GM12875 (cell line): ENCODE data around the gene TCERG1L.
"Not testable (repeated sequence)": the region's sequence is repeated elsewhere in the genome, so short reads cannot be mapped to it uniquely, and the experiment has no call there.

ENCODE experiments used
- H3K4me3 ChIP-seq: one replicate; pipeline ENCODE4 v1.5.1; 2011; ENCODE audit warnings: low read depth, low read length, control low read depth
- TF ChIP-seq, protein P1 (sequence below): IDR thresholded peaks from 2 replicates; pipeline ENCODE4 v1.5.1; 2011; ENCODE audit warnings: low read depth, mild to moderate bottlenecking, control low read depth, inconsistent platforms, low read length, moderate library complexity, borderline replicate concordance; ENCODE audit not compliant: insufficient read depth

The TCERG1L gene

DNA sequence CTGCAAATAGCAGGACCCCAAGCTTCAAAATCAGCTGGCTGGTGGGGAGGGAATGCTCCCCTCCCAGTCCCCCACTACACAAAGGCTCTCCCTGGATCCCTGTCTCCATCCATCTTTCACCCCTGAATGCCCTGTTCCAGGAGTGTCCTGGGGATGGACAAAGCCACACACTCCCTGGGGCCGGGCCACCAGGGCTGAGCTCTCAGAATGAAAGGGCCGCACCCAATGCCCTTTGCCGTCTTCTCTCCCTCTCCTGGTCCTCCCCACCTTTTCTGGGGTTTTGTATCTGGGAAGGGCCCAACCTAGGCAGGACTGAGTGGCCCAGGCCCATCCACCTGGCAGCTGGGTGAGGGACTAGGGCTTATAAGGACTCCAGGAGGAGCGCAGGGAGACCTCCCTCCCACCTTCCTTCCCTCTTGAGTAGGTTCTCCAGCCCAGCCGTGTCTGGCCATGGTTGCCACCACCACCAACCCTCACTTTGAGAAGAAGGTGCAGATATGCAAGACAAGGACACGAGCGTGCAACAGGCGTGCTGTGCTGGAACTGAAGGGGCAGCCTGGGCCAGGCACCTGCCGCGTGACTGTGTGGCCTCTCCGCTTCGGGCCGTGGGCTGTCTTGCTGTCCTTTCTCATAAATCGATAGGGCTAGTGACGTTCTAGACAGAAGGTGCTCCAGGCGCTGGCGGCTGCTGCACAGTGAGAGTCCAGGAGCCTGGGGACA lies 157.1 kb downstream of the TCERG1L start:
- H3K4me3 ChIP-seq: no peak overlapping the region
- TF ChIP-seq, protein P1, sequence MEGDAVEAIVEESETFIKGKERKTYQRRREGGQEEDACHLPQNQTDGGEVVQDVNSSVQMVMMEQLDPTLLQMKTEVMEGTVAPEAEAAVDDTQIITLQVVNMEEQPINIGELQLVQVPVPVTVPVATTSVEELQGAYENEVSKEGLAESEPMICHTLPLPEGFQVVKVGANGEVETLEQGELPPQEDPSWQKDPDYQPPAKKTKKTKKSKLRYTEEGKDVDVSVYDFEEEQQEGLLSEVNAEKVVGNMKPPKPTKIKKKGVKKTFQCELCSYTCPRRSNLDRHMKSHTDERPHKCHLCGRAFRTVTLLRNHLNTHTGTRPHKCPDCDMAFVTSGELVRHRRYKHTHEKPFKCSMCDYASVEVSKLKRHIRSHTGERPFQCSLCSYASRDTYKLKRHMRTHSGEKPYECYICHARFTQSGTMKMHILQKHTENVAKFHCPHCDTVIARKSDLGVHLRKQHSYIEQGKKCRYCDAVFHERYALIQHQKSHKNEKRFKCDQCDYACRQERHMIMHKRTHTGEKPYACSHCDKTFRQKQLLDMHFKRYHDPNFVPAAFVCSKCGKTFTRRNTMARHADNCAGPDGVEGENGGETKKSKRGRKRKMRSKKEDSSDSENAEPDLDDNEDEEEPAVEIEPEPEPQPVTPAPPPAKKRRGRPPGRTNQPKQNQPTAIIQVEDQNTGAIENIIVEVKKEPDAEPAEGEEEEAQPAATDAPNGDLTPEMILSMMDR: no peak

DNA sequence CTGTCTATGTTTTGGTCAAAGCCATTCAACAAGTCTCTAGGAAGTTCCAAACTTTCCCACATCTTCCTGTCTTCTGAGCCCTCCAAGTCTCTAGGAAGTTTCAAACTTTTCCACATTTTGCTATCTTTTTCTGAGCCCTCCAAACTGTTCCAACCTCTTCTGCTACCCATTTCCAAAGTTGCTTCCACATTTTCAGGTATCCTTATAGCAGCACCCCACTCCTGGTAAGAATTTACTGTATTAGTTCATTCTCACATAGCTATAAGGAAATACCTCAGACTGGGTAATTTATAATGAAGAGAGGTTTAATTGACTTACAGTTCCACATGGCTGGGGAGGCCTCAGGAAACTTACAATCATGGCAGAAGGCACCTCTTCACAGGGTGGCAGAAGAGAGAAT lies 159.1 kb downstream of the TCERG1L start:
- not testable (repeated sequence) for H3K4me3 ChIP-seq

DNA sequence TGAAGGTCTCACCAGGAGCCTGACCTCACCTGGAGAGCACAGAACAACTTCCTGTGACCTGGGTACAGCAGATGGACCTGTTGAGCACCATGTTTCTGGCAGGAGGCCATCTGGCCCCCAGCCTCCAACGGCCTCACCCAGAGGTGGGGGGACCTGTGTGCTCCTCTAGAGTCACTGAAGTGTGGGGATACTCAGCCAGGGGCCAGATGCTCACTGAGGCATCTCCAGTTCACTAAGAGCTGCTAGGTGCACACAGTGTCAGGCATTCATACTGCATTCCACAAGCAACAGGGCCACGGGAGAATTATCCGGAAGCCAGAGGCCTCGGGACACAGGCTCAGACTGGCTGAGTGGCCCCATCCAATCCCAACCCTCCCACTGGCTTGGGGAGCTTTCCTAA lies 161.4 kb downstream of the TCERG1L start:
- H3K4me3 ChIP-seq: no peak overlapping the region
- TF ChIP-seq, protein P1: no peak

DNA sequence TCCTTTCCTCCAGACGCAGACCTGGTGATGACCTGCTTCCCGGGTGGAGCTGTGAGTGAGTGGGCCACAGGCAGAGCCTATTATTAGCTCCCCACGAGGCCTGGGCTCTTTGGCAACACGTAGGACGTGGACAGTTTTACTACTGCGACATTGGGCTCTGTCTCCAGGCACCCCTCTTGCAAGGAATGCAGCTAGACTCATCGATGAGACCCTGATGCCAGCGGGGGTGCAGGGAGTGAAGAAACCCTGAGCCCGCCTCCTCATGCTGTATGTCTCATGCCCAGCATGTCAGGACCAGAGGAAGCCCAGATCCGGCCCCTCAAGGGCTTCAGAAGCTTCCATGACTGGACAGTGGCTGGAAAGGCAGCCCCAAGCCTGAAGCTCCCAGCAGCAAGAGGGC lies 161.9 kb downstream of the TCERG1L start:
- no peak overlapping the region for H3K4me3 ChIP-seq
- TF ChIP-seq, protein P1: no peak

DNA sequence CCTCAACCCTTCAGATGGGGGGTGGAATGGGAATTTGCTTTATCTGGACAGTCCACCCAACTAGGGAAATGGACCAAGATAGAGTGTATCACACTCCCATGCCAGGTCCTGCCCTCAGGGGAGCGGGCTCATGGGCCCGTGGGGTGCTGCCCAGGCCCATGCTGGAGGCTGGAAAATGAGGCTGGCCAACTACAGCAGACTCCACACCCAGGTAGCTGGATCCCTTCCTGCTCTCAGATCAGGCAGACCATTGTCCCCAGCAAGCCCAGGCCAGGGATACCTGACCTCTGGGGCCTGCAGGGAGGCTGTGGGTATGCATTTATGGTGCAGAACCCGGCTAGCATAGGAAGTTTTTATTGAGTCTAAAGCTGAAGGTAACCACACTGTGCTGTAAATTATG lies 162.4 kb downstream of the TCERG1L start:
- TF ChIP-seq, protein P1: no peak
- no peak overlapping the region for H3K4me3 ChIP-seq

DNA sequence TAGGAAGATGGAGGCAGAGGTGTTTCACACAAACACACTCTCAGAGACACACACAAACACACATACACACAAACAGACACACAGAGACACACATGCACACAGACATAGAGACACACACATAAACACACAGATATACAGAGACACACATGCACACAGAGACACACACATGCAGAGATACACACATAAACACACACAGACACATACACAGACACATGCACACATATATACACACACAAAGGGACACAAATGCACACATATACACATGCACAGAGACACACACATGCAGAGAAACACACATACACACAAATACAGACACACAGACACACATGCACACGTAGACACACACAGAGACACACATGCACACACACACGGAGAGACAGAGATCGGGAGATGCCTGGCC lies 163.3 kb downstream of the TCERG1L start:
- H3K4me3 ChIP-seq: no peak overlapping the region
- TF ChIP-seq, protein P1: no peak

DNA sequence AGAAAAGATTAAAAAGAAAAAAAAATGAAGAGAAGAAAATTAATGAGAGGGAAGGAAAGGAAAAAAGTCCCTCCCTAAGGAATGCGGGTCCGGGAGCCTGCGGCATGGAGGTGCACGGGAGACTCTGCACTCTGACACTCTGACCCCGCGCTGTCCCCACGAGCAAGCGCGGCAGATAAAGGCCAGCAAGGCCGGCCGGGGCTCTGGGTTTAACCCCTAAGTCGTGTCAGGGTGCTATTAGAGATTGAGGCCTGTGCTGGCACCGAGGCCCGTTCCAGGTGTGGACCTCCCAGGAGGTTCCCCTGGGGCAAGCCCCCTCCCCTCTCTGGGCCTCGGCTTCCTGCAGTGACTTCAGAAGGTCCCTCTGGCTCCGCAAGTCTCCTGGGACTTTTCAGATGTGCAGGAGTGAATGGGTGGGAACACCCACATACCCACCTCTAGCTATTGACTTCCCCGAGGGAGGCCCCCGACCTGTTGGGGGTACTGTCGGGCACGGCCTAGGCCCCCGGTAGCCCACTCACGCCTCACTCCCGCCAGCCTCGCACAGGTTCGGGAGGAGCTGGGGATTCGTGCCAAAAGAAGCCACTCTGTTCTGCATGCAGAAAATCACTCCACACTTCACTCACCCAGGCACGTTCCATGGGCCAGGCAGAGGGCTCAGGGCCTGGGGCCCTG lies 164.1 kb downstream of the TCERG1L start:
- no peak overlapping the region for H3K4me3 ChIP-seq
- TF ChIP-seq, protein P1: no peak
